ENCODE results near the gene ANKRD24. TPM values are rescaled to one million over a fixed set of nuclear protein-coding genes. Genes with fewer than 3 reads are reported as not detected.

Gene ANKRD24
- total and polyA plus RNA-seq, 2 experiments from 2014 or later: 3.7 to 18.0 TPM

DNA sequence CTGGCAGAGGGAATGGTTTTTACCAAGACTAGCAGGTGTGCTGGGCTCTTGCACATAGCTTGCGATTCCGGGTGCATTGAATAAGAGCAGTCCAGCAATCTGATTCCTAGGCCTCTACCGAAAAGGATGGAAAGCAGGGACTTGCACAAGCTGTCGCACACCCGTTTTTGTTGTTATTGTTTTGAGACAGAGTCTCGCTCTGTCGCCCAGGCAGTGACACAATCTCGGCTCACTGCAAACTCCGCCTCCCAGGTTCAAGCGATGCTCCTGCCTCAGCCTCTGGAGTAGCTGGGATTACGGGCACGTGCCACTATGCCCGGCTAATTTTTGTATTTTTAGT lies 52.3 kb downstream of the ANKRD24 start:
- Histone ChIP-seq H3K79me2 (replicated peaks; ENCODE audit: insufficient read depth) (no peaks in the 10 kb centered on the region), H3K4me1 (ENCODE audit: insufficient read depth) (no peaks in the 10 kb centered on the region), H3K36me3 (ENCODE audit: insufficient read depth) (no peaks in the 10 kb centered on the region), H3K27ac (ENCODE audit: low read depth) (no peak overlapping the region), H4K20me1 (replicated peaks; ENCODE audit: insufficient read depth) (no peaks in the 10 kb centered on the region), H3K4me3 (no peak overlapping the region), H3K27me3 (ENCODE audit: insufficient read depth) (no peaks in the 10 kb centered on the region), H2AFZ (no peak overlapping the region), H3K9me2 (ENCODE audit: insufficient read depth) (no peaks in the 10 kb centered on the region), H3F3A (replicated peaks; ENCODE audit: low read depth) (0 out of 2 replicates have a peak, but pooled peaks cover 3% of the 10 kb centered on the region), H3K4me2 (no peak overlapping the region)
- DNase-seq (ENCODE audit: low spot score) (no peak), ATAC-seq (no peak)
- no peak for TF ChIP-seq POLR2AphosphoS5 (IDR thresholded peaks at IDR 0.05; ENCODE audit: low read depth)
- TF ChIP-seq, protein P1, sequence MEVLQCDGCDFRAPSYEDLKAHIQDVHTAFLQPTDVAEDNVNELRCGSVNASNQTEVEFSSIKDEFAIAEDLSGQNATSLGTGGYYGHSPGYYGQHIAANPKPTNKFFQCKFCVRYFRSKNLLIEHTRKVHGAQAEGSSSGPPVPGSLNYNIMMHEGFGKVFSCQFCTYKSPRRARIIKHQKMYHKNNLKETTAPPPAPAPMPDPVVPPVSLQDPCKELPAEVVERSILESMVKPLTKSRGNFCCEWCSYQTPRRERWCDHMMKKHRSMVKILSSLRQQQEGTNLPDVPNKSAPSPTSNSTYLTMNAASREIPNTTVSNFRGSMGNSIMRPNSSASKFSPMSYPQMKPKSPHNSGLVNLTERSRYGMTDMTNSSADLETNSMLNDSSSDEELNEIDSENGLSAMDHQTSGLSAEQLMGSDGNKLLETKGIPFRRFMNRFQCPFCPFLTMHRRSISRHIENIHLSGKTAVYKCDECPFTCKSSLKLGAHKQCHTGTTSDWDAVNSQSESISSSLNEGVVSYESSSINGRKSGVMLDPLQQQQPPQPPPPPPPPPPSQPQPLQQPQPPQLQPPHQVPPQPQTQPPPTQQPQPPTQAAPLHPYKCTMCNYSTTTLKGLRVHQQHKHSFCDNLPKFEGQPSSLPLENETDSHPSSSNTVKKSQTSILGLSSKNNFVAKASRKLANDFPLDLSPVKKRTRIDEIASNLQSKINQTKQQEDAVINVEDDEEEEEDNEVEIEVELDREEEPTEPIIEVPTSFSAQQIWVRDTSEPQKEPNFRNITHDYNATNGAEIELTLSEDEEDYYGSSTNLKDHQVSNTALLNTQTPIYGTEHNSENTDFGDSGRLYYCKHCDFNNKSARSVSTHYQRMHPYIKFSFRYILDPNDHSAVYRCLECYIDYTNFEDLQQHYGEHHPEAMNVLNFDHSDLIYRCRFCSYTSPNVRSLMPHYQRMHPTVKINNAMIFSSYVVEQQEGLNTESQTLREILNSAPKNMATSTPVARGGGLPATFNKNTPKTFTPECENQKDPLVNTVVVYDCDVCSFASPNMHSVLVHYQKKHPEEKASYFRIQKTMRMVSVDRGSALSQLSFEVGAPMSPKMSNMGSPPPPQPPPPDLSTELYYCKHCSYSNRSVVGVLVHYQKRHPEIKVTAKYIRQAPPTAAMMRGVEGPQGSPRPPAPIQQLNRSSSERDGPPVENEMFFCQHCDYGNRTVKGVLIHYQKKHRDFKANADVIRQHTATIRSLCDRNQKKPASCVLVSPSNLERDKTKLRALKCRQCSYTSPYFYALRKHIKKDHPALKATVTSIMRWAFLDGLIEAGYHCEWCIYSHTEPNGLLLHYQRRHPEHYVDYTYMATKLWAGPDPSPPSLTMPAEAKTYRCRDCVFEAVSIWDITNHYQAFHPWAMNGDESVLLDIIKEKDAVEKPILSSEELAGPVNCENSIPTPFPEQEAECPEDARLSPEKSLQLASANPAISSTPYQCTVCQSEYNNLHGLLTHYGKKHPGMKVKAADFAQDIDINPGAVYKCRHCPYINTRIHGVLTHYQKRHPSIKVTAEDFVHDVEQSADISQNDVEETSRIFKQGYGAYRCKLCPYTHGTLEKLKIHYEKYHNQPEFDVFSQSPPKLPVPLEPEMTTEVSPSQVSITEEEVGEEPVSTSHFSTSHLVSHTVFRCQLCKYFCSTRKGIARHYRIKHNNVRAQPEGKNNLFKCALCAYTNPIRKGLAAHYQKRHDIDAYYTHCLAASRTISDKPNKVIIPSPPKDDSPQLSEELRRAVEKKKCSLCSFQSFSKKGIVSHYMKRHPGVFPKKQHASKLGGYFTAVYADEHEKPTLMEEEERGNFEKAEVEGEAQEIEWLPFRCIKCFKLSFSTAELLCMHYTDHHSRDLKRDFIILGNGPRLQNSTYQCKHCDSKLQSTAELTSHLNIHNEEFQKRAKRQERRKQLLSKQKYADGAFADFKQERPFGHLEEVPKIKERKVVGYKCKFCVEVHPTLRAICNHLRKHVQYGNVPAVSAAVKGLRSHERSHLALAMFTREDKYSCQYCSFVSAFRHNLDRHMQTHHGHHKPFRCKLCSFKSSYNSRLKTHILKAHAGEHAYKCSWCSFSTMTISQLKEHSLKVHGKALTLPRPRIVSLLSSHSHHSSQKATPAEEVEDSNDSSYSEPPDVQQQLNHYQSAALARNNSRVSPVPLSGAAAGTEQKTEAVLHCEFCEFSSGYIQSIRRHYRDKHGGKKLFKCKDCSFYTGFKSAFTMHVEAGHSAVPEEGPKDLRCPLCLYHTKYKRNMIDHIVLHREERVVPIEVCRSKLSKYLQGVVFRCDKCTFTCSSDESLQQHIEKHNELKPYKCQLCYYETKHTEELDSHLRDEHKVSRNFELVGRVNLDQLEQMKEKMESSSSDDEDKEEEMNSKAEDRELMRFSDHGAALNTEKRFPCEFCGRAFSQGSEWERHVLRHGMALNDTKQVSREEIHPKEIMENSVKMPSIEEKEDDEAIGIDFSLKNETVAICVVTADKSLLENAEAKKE (CRISPR knock-in tag; IDR thresholded peaks at IDR 0.05): no peak
- no peak for TF ChIP-seq ZNF331 (CRISPR knock-in tag; IDR thresholded peaks at IDR 0.05; ENCODE audit: low read depth)
- no peak for TF ChIP-seq EZH2 (IDR thresholded peaks at IDR 0.05; ENCODE audit: low read depth, unreplicated experiment)
- TF ChIP-seq, protein P2, sequence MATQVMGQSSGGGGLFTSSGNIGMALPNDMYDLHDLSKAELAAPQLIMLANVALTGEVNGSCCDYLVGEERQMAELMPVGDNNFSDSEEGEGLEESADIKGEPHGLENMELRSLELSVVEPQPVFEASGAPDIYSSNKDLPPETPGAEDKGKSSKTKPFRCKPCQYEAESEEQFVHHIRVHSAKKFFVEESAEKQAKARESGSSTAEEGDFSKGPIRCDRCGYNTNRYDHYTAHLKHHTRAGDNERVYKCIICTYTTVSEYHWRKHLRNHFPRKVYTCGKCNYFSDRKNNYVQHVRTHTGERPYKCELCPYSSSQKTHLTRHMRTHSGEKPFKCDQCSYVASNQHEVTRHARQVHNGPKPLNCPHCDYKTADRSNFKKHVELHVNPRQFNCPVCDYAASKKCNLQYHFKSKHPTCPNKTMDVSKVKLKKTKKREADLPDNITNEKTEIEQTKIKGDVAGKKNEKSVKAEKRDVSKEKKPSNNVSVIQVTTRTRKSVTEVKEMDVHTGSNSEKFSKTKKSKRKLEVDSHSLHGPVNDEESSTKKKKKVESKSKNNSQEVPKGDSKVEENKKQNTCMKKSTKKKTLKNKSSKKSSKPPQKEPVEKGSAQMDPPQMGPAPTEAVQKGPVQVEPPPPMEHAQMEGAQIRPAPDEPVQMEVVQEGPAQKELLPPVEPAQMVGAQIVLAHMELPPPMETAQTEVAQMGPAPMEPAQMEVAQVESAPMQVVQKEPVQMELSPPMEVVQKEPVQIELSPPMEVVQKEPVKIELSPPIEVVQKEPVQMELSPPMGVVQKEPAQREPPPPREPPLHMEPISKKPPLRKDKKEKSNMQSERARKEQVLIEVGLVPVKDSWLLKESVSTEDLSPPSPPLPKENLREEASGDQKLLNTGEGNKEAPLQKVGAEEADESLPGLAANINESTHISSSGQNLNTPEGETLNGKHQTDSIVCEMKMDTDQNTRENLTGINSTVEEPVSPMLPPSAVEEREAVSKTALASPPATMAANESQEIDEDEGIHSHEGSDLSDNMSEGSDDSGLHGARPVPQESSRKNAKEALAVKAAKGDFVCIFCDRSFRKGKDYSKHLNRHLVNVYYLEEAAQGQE (IDR thresholded peaks at IDR 0.05; ENCODE audit: unreplicated experiment): no peak
- no peak for TF ChIP-seq CREB1 (CRISPR knock-in tag; IDR thresholded peaks at IDR 0.05; ENCODE audit: low read depth)
- no peak for TF ChIP-seq JUNB (IDR thresholded peaks at IDR 0.05; ENCODE audit: unreplicated experiment)
- no peak for TF ChIP-seq STAT1 (IDR thresholded peaks at IDR 0.05; ENCODE audit: unreplicated experiment)
- TF ChIP-seq, protein P3, sequence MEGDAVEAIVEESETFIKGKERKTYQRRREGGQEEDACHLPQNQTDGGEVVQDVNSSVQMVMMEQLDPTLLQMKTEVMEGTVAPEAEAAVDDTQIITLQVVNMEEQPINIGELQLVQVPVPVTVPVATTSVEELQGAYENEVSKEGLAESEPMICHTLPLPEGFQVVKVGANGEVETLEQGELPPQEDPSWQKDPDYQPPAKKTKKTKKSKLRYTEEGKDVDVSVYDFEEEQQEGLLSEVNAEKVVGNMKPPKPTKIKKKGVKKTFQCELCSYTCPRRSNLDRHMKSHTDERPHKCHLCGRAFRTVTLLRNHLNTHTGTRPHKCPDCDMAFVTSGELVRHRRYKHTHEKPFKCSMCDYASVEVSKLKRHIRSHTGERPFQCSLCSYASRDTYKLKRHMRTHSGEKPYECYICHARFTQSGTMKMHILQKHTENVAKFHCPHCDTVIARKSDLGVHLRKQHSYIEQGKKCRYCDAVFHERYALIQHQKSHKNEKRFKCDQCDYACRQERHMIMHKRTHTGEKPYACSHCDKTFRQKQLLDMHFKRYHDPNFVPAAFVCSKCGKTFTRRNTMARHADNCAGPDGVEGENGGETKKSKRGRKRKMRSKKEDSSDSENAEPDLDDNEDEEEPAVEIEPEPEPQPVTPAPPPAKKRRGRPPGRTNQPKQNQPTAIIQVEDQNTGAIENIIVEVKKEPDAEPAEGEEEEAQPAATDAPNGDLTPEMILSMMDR (conservative IDR thresholded peaks at IDR 0.05; ENCODE audit: low read depth in 2 of 2): no peak
- TF ChIP-seq NANOG (IDR thresholded peaks at IDR 0.05; ENCODE audit: borderline replicate concordance): no peak
- TF ChIP-seq, protein P4, sequence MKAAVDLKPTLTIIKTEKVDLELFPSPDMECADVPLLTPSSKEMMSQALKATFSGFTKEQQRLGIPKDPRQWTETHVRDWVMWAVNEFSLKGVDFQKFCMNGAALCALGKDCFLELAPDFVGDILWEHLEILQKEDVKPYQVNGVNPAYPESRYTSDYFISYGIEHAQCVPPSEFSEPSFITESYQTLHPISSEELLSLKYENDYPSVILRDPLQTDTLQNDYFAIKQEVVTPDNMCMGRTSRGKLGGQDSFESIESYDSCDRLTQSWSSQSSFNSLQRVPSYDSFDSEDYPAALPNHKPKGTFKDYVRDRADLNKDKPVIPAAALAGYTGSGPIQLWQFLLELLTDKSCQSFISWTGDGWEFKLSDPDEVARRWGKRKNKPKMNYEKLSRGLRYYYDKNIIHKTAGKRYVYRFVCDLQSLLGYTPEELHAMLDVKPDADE (IDR thresholded peaks at IDR 0.05): no peak
- no peak for TF ChIP-seq ZNF114 (CRISPR knock-in tag; IDR thresholded peaks at IDR 0.05)
- TF ChIP-seq EZH2phosphoT487 (IDR thresholded peaks at IDR 0.05; ENCODE audit: unreplicated experiment): no peak
- Mint-ChIP-seq H3K4me3 (no peak overlapping the region), H3K27ac (no peak overlapping the region), H3K27me3 (ENCODE audit: insufficient read depth, low read depth, poor library complexity) (peaks cover 12% of the 10 kb centered on the region), H3K36me3 (ENCODE audit: low read depth) (no peaks in the 10 kb centered on the region), H3K9me3 (no peaks in the 10 kb centered on the region), H3K4me1 (no peaks in the 10 kb centered on the region)
